EL (cell line): ENCODE data around the gene LMO2.
A peak's percentile ranks its signal among the peaks of the same experiment; 100 is the strongest.
"Not testable (repeated sequence)": the region's sequence is repeated elsewhere in the genome, so short reads cannot be mapped to it uniquely, and the experiment has no call there.

Experiments
- DNase-seq: peaks from one replicate; pipeline ENCODE4 v3.0.0-alpha.2; 2016

LMO2 gene

GRCh38 chr11:33891714-33892327, at the start of gene LMO2:
TSS of gene LMO2 (minus strand) at chr11:33892076. CDS start at chr11:33869716, 22,360 bp downstream.
- no peak for DNase-seq

GRCh38 chr11:33940538-33940815, 48.6 kb upstream of the LMO2 start:
- no peak for DNase-seq

GRCh38 chr11:33936725-33937604, 45.1 kb upstream of the LMO2 start:
- peak; percentile 66 for DNase-seq

GRCh38 chr11:33935461-33936456, 43.9 kb upstream of the LMO2 start:
- DNase-seq: no peak

- DNase-seq: no peak
Observed at GRCh38 chr11:33935005-33935404, 43.1 kb upstream of the LMO2 start.

GRCh38 chr11:33934450-33934849, 42.6 kb upstream of the LMO2 start:
- no peak for DNase-seq

- DNase-seq: no peak
Observed at GRCh38 chr11:33933602-33934001, 41.7 kb upstream of the LMO2 start.

- no peak for DNase-seq
Observed at GRCh38 chr11:33932721-33933120, 40.8 kb upstream of the LMO2 start.

GRCh38 chr11:33931739-33932366, 40.0 kb upstream of the LMO2 start:
- DNase-seq: not testable (repeated sequence)

- no peak for DNase-seq
Observed at GRCh38 chr11:33931067-33931466, 39.2 kb upstream of the LMO2 start.

GRCh38 chr11:33930317-33931021, 38.6 kb upstream of the LMO2 start:
- peak; percentile 8 for DNase-seq

GRCh38 chr11:33928564-33928963, 36.7 kb upstream of the LMO2 start:
- DNase-seq: no peak

- no peak for DNase-seq
Observed at GRCh38 chr11:33926671-33927552, 35.0 kb upstream of the LMO2 start.

- no peak for DNase-seq
Observed at GRCh38 chr11:33924341-33924740, 32.5 kb upstream of the LMO2 start.

GRCh38 chr11:33923626-33924025, 31.8 kb upstream of the LMO2 start:
- DNase-seq: no peak

- DNase-seq: peak; percentile 34
Observed at GRCh38 chr11:33920838-33921613, 29.1 kb upstream of the LMO2 start.

GRCh38 chr11:33919645-33920044, 27.8 kb upstream of the LMO2 start:
- DNase-seq: no peak

- DNase-seq: not testable (repeated sequence)
Observed at GRCh38 chr11:33917402-33917801, 25.5 kb upstream of the LMO2 start.

GRCh38 chr11:33916736-33917135, 24.9 kb upstream of the LMO2 start:
- no peak for DNase-seq

- peak; percentile 32 for DNase-seq
Observed at GRCh38 chr11:33915526-33915925, 23.6 kb upstream of the LMO2 start.
